HG03378 (cell line): ENCODE measurements around the gene TMEM181.
"Not testable (repeated sequence)": the region's sequence is repeated elsewhere in the genome, so short reads cannot be mapped to it uniquely, and the experiment has no call there.

Experiments
- ATAC-seq: cut with Tn5 transposase; IDR thresholded peaks from one replicate; pipeline ENCODE4 v1.9.1; 2021; ENCODE audit warnings: mild to moderate bottlenecking, moderate library complexity; ENCODE audit not compliant: unreplicated experiment

The TMEM181 gene

GRCh38 chr6:158591810-158592209 is 31.9 kb downstream of the TMEM181 start:
- no peak for ATAC-seq

- ATAC-seq = no peak
Measured at GRCh38 chr6:158593670-158594069, 33.8 kb downstream of the TMEM181 start.

GRCh38 chr6:158595223-158595622 is 35.3 kb downstream of the TMEM181 start:
- ATAC-seq = no peak

GRCh38 chr6:158596861-158597260 is 37.0 kb downstream of the TMEM181 start:
- no peak for ATAC-seq

- no peak for ATAC-seq
Measured at GRCh38 chr6:158597565-158597964, 37.7 kb downstream of the TMEM181 start.

GRCh38 chr6:158599635-158600034 is 39.7 kb downstream of the TMEM181 start:
- ATAC-seq = no peak

- ATAC-seq = no peak
Measured at GRCh38 chr6:158603261-158604047, 43.6 kb downstream of the TMEM181 start.

- no peak for ATAC-seq
Measured at GRCh38 chr6:158604048-158604406, 44.1 kb downstream of the TMEM181 start.

GRCh38 chr6:158605266-158605878 is 45.5 kb downstream of the TMEM181 start:
- ATAC-seq = no peak

- not testable (repeated sequence) for ATAC-seq
Measured at GRCh38 chr6:158606011-158606410, 46.1 kb downstream of the TMEM181 start.

GRCh38 chr6:158606935-158607334 is 47.0 kb downstream of the TMEM181 start:
- ATAC-seq = no peak

GRCh38 chr6:158607411-158608170 is 47.7 kb downstream of the TMEM181 start:
- ATAC-seq = no peak

GRCh38 chr6:158608221-158608620 is 48.3 kb downstream of the TMEM181 start:
- ATAC-seq = no peak

- ATAC-seq = no peak
Measured at GRCh38 chr6:158609455-158610155, 49.7 kb downstream of the TMEM181 start.

GRCh38 chr6:158610319-158610968 is 50.6 kb downstream of the TMEM181 start:
- no peak for ATAC-seq

- no peak for ATAC-seq
Measured at GRCh38 chr6:158611039-158611438, 51.1 kb downstream of the TMEM181 start.

GRCh38 chr6:158611541-158612370 is 51.9 kb downstream of the TMEM181 start:
- ATAC-seq = no peak

- ATAC-seq = not testable (repeated sequence)
Measured at GRCh38 chr6:158614606-158615005, 54.7 kb downstream of the TMEM181 start.

GRCh38 chr6:158618289-158618688 is 58.4 kb downstream of the TMEM181 start:
- ATAC-seq = not testable (repeated sequence)
